Daoy (cell line): ENCODE data around the gene CCNA2. TPM values are rescaled to one million over a fixed set of nuclear protein-coding genes. Genes with fewer than 3 reads are reported as not detected.

Experiments
- DNase-seq: peaks from one replicate; pipeline ENCODE4 v3.0.0-alpha.2; 2015; ENCODE audit warnings: low read depth
- total RNA-seq: library from RNA; depleted of rRNA; stranded (reverse); fragments of >200 nt; shearing (Covaris generic); gene quantifications from 2 replicates; pipeline ENCODE4 v1.2.3, GENCODE V29; 2014

The CCNA2 gene
- total RNA-seq, 1 experiment from 2014 or later = 124 TPM

GRCh38 chr4:121801715-121802075 is 22.0 kb downstream of the CCNA2 start:
- no peak for DNase-seq

DNA sequence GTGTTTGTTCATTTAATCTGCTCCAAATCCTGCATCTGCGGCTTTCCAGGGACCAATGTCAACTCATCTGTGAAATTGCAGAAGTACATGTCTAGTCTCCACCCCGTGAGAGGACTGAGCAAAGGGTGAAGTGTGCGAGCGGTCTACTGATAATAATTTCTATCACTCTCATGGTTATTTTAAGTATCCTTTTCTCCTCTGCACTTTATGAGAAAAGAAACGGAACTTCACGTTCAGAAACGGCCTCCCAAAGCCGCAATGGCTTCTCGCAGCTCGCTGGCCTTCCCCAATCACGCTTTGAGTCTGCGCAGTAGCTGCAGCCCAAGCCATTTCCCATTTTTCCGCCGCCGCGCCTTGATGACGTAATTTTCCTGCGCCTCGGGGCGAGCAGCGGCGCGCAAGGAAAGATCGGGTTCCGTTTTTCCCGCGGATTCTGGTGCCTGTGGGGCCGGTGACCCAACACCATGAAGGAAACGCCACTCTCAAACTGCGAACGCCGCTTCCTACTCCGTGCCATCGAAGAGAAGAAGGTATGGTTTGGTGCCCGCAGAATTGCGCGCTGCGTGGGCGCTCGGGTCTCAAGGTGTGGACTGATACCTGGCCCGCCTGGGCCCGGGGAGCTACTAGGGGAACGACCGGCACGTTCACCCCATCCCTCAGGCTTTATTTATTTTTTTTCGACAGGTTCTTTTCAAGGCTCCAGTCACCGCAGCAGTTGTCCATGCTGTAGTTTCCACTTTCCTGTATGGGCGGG is 22.5 kb downstream of the CCNA2 start, which contains the start of gene EXOSC9:
TSS of gene EXOSC9 (plus strand) at position 363 of the 754 bp plus-strand sequence. CDS start at position 465, 102 bp downstream.
- DNase-seq = peak; percentile 89

DNA sequence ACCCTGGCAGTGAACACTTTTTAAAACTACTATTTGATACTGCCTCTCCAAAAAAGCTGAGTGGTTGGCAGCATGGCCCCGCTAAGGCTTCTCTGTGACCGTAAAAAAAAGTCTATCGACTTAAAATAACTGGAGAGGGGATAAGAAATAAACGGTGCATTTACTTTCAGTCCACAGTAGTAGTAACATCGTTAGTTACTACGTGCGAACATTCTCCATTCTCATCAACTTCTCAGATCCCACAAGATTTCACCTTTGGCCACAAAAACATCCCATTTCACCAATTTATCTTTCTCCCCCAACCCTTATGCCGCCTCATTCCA is 23.1 kb downstream of the CCNA2 start:
- DNase-seq = no peak

GRCh38 chr4:121799867-121800501 is 23.7 kb downstream of the CCNA2 start:
- DNase-seq = no peak

DNA sequence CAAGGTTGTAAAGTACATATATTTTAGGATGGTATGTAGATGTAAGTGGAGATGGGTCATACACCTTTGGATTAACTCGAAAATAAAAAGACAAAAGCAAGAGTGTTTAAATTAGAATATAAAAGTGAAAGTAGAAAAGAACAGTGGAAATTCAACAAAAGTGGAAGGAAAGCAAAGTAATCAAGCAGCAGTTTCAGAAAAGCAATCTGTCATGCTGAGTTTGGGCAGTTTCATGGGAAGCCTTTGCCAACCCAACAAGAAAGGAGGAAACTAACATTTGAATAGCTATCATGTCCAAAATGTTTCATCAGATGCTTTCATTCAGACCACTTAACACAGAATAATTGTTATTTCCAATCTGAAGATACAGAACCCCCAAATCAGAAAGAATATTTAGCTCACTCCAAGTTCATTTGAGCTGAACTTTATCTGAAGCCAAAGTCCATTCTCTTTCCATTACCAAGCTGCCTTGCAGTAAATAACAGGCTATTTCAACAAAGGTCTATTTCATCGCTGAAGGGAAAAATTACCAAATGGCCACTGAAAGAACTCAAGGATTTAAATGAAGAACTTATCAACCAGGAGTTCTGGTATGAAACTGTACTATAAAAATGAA is 24.4 kb downstream of the CCNA2 start:
- DNase-seq = no peak

- DNase-seq = no peak
Measured at GRCh38 chr4:121796283-121796682, 27.4 kb downstream of the CCNA2 start.

DNA sequence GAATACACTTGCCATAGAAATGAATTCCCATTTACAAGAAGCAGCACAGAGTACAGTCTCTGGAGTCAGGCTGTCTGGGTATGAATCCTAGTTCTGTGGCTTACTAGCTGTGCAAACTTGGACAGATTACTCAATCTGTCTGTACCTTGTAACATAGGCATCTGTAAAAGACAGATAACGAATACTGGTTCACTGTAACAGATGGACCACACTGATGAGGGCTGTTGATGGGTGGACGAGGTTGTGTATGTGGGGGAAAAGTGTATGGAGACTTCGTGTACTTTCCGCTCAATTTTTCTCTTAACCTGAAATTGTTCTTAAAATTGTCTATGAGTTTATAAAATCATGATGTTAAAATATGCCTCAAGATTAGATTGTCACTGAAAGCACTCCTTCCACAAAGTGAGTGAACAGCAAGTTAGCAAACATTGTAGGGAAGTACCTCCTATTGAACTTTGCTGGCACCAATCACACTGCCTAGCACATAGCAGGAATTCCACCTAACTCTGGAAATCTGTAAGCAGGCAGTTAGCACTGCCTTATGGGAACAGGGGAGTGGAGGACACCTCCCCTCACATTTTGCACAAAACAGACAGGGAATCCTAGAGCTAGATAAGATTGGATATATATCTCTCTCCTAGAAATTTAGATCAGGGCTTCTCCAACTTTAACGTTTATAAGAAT is 29.0 kb downstream of the CCNA2 start:
- no peak for DNase-seq

GRCh38 chr4:121792966-121793365 is 30.7 kb downstream of the CCNA2 start:
- DNase-seq = no peak

DNA sequence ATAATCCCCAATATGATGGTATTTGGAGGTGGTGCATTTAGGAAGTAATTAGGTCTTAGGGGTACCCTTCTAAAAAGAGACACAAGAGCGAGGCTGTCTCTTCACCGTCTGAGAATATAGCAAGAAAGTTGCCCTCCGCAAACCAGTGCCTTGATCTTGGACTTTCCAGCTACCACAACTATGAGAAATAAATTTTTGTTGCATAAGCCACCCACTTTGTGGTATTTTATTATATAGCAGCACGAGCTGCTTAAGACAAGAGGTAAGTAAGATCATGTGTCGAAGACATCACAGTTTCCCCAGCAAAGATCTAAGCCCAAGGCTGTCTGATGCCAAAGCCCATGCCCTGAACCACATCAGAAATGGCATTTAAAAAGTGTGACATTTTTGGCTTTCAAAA is 32.2 kb downstream of the CCNA2 start:
- DNase-seq = peak; percentile 23

GRCh38 chr4:121790976-121791375 is 32.7 kb downstream of the CCNA2 start:
- no peak for DNase-seq

- peak; percentile 35 for DNase-seq
Measured at GRCh38 chr4:121789960-121790829, 33.5 kb downstream of the CCNA2 start.

- no peak for DNase-seq
Measured at GRCh38 chr4:121789455-121789854, 34.2 kb downstream of the CCNA2 start.

- DNase-seq = no peak
Measured at GRCh38 chr4:121788896-121789295, 34.8 kb downstream of the CCNA2 start.

GRCh38 chr4:121786221-121786620 is 37.5 kb downstream of the CCNA2 start:
- no peak for DNase-seq

- DNase-seq = no peak
Measured at GRCh38 chr4:121785479-121785878, 38.2 kb downstream of the CCNA2 start.

DNA sequence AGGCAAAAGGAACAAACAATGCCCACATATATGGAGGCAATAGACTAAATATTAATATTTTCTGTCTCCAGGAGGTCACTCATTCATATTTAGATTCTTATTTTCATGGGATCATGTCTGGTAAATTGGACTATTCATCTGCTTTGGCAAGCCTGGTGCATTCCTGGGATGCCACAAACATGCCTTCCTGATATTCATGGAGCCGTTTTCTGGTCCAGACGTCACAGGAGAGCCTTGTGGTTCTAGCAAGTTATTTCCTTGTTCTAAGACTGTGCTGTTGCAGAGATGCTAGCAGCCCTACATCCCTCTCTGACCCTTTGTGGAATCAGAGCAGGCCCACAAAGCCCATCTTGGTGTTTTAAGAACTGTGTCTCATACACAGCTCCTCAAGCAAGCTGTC is 38.7 kb downstream of the CCNA2 start:
- peak; percentile 70 for DNase-seq

DNA sequence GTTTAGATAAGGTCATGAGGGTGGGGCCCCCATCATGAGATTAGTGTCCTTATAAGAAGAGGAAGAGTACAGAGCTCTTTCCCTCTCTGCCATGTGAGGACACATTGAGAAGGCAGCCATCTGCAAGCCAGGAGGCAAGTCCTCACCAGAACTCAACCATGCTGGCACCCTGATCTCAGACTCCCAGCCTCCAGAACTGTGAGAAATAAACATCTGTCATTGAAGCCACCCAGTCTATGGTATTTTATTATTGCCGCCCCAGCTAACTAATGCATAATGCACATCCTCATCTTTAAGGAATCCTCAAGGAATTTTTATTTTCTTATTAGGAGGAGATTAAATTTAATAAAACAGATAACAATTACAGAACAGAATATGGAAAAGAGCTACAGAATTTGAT is 39.3 kb downstream of the CCNA2 start:
- no peak for DNase-seq

DNA sequence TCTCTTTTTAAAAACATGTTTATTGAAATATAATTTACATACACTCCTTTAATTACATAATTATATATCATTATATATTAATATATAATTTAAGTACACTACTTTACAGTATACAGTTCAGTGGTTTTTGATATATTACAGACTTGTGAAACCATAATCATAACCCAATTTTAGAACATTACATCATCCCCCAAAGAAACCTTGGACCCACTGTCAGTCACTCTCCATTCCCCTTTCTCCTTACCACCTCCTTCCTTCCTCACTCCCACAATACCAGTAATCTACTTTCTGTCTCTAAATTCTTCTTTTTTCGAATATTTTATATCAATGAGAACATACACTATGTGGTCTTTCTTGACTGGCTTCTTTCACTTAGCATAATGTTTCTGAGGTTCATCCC is 40.5 kb downstream of the CCNA2 start:
- no peak for DNase-seq

DNA sequence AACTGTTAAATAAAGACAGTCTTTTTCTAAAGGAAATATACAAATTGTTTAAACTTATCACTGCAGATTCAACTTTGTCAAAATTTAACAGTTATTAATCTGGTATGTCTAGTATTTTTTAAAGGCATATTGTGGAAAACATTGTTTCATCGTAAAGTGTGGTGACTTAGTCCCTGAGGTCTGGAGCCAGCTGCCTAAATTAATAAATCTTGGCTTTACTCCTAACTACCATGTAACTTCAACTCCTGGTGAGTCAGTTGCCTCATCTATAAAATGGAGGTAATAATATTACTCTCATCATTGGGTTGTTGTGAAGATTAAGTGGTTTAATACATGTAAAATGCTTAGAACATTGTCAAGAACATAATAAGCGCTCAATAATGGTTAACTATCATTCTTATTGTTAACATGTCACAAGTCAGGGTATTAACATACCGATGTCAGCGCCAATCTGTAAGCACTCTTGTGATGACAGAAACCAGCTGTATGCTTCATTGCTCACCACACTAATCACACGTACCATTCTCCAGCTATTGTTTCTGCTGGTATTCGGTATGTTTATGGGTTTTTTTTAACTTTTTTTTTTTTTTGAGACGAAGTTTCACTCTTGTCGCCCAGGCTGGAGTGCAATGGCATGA is 44.6 kb downstream of the CCNA2 start:
- no peak for DNase-seq

- peak; percentile 15 for DNase-seq
Measured at GRCh38 chr4:121777625-121778024, 46.1 kb downstream of the CCNA2 start.
